SK-N-SH (cell line): ENCODE measurements around the gene PLIN4. TPM values are rescaled to one million over a fixed set of nuclear protein-coding genes. Genes with fewer than 3 reads are reported as not detected.
A peak's percentile ranks its signal among the peaks of the same experiment; 100 is the strongest.

ENCODE experiments used
- CTCF ChIA-PET: fragments of 300-600, 350-600 bp; formaldehyde crosslinking; extraction: SDS; loops from one replicate; lab custom pipeline; 2021; lab: Yijun Ruan, JAX
- POLR2A ChIA-PET: fragments of 350-600 bp; sonication (Branson Sonifier 250); formaldehyde crosslinking; extraction: SDS; loops from one replicate; lab custom pipeline; 2020; ENCODE audit warnings: antibody characterized with exemption, inconsistent platforms; lab: Yijun Ruan, JAX
- DNase-seq: peaks from one replicate; pipeline ENCODE4 v3.0.0; 2012
- H2AFZ ChIP-seq: fragments of 200-600 bp; sonication (generic); 2 replicates; pipeline ENCODE4 v1.8.1; 2016; ENCODE audit warnings: antibody characterized with exemption, mild to moderate bottlenecking, low read depth
- H3F3A ChIP-seq: fragments of 200-600 bp; sonication (generic); replicated peaks from 2 replicates; pipeline ENCODE3; 2016; ENCODE audit warnings: antibody characterized with exemption, mild to moderate bottlenecking; ENCODE audit not compliant: insufficient read depth
- H3K27ac ChIP-seq, 2 experiments: fragments of 200-500 bp in 1 of 2; fragments of 200-600 bp in 1 of 2; sonication (Bioruptor generic) in 1 of 2; sonication (generic), shearing (Covaris generic) in 1 of 2; 2 replicates each; pipeline versions ENCODE4 v1.5.1 to v1.6.1; 2014 to 2016; ENCODE audit warnings: low read depth in 2 of 2, inconsistent platforms in 1 of 2, low read length in 1 of 2, mild to moderate bottlenecking in 1 of 2, mixed read lengths in 1 of 2
- H3K27me3 ChIP-seq: fragments of 200-600 bp; sonication (generic), shearing (Covaris generic); 2 replicates; pipeline ENCODE4 v1.6.1; 2016; ENCODE audit warnings: mixed run types; ENCODE audit not compliant: insufficient read depth
- H3K36me3 ChIP-seq, 2 experiments: fragments of 200-500 bp in 1 of 2; fragments of 200-600 bp in 1 of 2; sonication (Bioruptor generic) in 1 of 2; sonication (generic) in 1 of 2; replicated peaks in 1 of 2; 2 replicates each; pipeline versions ENCODE3 to v1.5.1; 2014 to 2016; ENCODE audit warnings: low read length in 1 of 2, mild to moderate bottlenecking in 1 of 2; ENCODE audit not compliant: insufficient read depth in 2 of 2, control insufficient read depth in 1 of 2
- H3K4me1 ChIP-seq, 2 experiments: fragments of 200-500 bp in 1 of 2; fragments of 200-600 bp in 1 of 2; sonication (Bioruptor generic) in 1 of 2; sonication (generic), shearing (Covaris generic) in 1 of 2; 2 replicates each; pipeline versions ENCODE4 v1.5.1 to v1.6.1; 2014 to 2016; ENCODE audit warnings: low read depth in 1 of 2, low read length in 1 of 2, mixed run types in 1 of 2; ENCODE audit not compliant: insufficient read depth in 2 of 2, control insufficient read depth in 1 of 2
- H3K4me2 ChIP-seq: fragments of 200-600 bp; sonication (generic), shearing (Covaris generic); 2 replicates; pipeline ENCODE4 v1.6.1; 2017; ENCODE audit warnings: mixed run types
- H3K4me3 ChIP-seq, 2 experiments: fragments of 200-500 bp in 1 of 2; fragments of 200-600 bp in 1 of 2; sonication (Bioruptor generic) in 1 of 2; sonication (generic), shearing (Covaris generic) in 1 of 2; 2 replicates each; pipeline versions ENCODE4 v1.5.1 to v1.8.1; 2014 to 2016; ENCODE audit warnings: low read depth in 2 of 2, inconsistent platforms in 1 of 2, low read length in 1 of 2, mild to moderate bottlenecking in 1 of 2, mixed read lengths in 1 of 2, moderate library complexity in 1 of 2
- H3K79me2 ChIP-seq: fragments of 200-600 bp; sonication (generic); 2 replicates; pipeline ENCODE4 v1.8.1; 2017; ENCODE audit warnings: mild to moderate bottlenecking; ENCODE audit not compliant: insufficient read depth
- H3K9ac ChIP-seq: fragments of 200-600 bp; sonication (generic); 2 replicates; pipeline ENCODE4 v1.6.1; 2017; ENCODE audit warnings: mixed run types
- H3K9me2 ChIP-seq: fragments of 200-600 bp; sonication (generic); 2 replicates; pipeline ENCODE4 v1.6.1; 2017; ENCODE audit warnings: mixed run types
- H3K9me3 ChIP-seq: fragments of 200-600 bp; sonication (generic); 2 replicates; pipeline ENCODE4 v1.6.1; 2017; ENCODE audit warnings: mixed run types, mild to moderate bottlenecking, moderate library complexity
- H4K20me1 ChIP-seq: fragments of 200-600 bp; sonication (generic); 2 replicates; pipeline ENCODE4 v1.6.1; 2017; ENCODE audit warnings: mild to moderate bottlenecking, mixed run types; ENCODE audit not compliant: insufficient read depth
- EP300 ChIP-seq, 2 experiments: IDR thresholded peaks; 2 replicates each; pipeline versions ENCODE4 v1.4.0 to v1.6.1; 2012; ENCODE audit warnings: borderline replicate concordance in 1 of 2, low read depth in 1 of 2, low read length in 1 of 2
- EZH2phosphoT487 ChIP-seq: fragments of 200-600 bp; sonication (generic); IDR thresholded peaks from 2 replicates; pipeline ENCODE4 v1.6.1; 2017; ENCODE audit warnings: low read depth, mixed run types, mild to moderate bottlenecking, antibody characterized with exemption, moderate library complexity, borderline replicate concordance
- IRF3 ChIP-seq: fragments of 150-350 bp; IDR thresholded peaks from 2 replicates; pipeline ENCODE4 v1.6.1; 2016; ENCODE audit warnings: mild to moderate bottlenecking, low read depth, low read length
- MAX ChIP-seq: IDR thresholded peaks from 2 replicates; pipeline ENCODE4 v1.4.0; 2012; ENCODE audit warnings: low read depth
- POLR2AphosphoS5 ChIP-seq: IDR thresholded peaks from 2 replicates; pipeline ENCODE4 v1.6.1; 2012; ENCODE audit warnings: low read depth, low read length
- REST ChIP-seq: IDR thresholded peaks from 2 replicates; pipeline ENCODE4 v1.6.1; 2012; ENCODE audit warnings: mild to moderate bottlenecking, low read depth, low read length, moderate library complexity
- SMC3 ChIP-seq: IDR thresholded peaks from 2 replicates; pipeline ENCODE4 v1.6.1; 2012; ENCODE audit warnings: low read depth, low read length, improper control_type of control experiment
- TEAD4 ChIP-seq: IDR thresholded peaks from 2 replicates; pipeline ENCODE4 v1.4.0; 2012; ENCODE audit warnings: mild to moderate bottlenecking, borderline replicate concordance; ENCODE audit not compliant: insufficient read depth
- USF2 ChIP-seq: fragments of 150-350 bp; IDR thresholded peaks from 2 replicates; pipeline ENCODE4 v1.6.1; 2017; ENCODE audit warnings: antibody characterized with exemption, low read length, low read depth, borderline replicate concordance
- WGBS: methylation state at CpG from one replicate; pipeline ENCODE4 v1.1.6; 2017; ENCODE audit warnings: low lambda C conversion rate; 5-methylcytosine and 5-hydroxymethylcytosine counted together
- polyA plus RNA-seq, 3 experiments: library from polyadenylated mRNA; depleted of rRNA; stranded (reverse); fragments of >200 nt; gene quantifications; 2 replicates each; pipeline ENCODE4 v1.2.3, GENCODE V29; 2012

The PLIN4 gene
- polyA plus RNA-seq, 1 of the 3 experiments (the other 2 are of a cell fraction): 0.07 TPM

- TF ChIP-seq REST: no peak
- no peak for TF ChIP-seq USF2
- TF ChIP-seq EZH2phosphoT487: no peak
- no peak for TF ChIP-seq EP300 (IDR thresholded peaks at IDR 0.05; ENCODE audit: borderline replicate concordance in 1 of 2, low read depth in 1 of 2, low read length in 1 of 2)
- no peak for TF ChIP-seq TEAD4
- no peak for TF ChIP-seq IRF3
- TF ChIP-seq MAX: no peak
Measured at GRCh38 chr19:4550018-4550417, 31.7 kb upstream of the PLIN4 start (continued).

- WGBS: 29% methylated on average over 14 of the region's 14 CpGs
- H3K9ac ChIP-seq: no peak overlapping the region
- peaks cover 10% of the 10 kb centered on the region for H3K27me3 ChIP-seq
- ChIA-PET CTCF (interaction anchor here (0.6 to 3.0 kb wide), 10 partner anchors 9 to 88 kb away, joined by 3 to 21 read pairs (median 6); partner anchors contain the start of gene SEMA6B), POLR2A (no interaction called here)
- no peaks in the 10 kb centered on the region for H3K4me1 ChIP-seq
- H3K36me3 ChIP-seq: no peaks in the 10 kb centered on the region
- DNase-seq: peak; percentile 38
- no peak overlapping the region for H3K4me2 ChIP-seq
- H3K27ac ChIP-seq: no peak overlapping the region
- H3K79me2 ChIP-seq: no peaks in the 10 kb centered on the region
- H3K9me3 ChIP-seq: no peaks in the 10 kb centered on the region
- no peaks in the 10 kb centered on the region for H3F3A ChIP-seq
- H3K9me2 ChIP-seq: no peaks in the 10 kb centered on the region
- no peak for TF ChIP-seq POLR2AphosphoS5
- TF ChIP-seq EZH2phosphoT487: no peak
- no peak for TF ChIP-seq SMC3
- H2AFZ ChIP-seq: no peak overlapping the region
- H4K20me1 ChIP-seq: no peaks in the 10 kb centered on the region
- no peak overlapping the region for H3K4me3 ChIP-seq
Measured at GRCh38 chr19:4548238-4548584, 29.9 kb upstream of the PLIN4 start.
